ENCODE results near the gene CASQ1.
A peak's percentile ranks its signal among the peaks of the same experiment; 100 is the strongest.

CASQ1 gene

GRCh38 chr1:160169553-160170399 is 20.6 kb upstream of the CASQ1 start:
- DNase-seq, result peak; percentile 84

- DNase-seq, result no peak
These were observed 19.0 kb upstream of the CASQ1 start for GRCh38 chr1:160171354-160171753.

DNA sequence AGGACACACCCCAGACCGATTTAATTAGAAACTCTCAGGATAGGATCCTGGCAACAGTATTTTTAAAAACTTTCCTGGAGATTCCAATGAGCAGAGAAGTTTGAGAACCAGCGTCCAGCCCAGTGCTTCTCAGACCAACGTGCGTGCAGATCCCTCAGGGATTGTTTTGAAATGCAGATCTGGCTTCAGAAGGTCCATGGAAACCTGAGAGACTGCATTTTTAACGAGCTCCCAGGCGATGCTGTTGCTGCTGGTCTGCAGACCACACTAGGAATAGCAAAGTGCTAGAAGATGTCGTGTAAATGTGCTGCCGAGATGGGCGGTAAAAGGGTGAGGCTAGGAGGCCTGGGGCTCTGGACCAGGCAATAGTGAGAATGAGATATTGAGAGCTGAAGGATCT is 18.4 kb upstream of the CASQ1 start:
- DNase-seq, result no peak

DNA sequence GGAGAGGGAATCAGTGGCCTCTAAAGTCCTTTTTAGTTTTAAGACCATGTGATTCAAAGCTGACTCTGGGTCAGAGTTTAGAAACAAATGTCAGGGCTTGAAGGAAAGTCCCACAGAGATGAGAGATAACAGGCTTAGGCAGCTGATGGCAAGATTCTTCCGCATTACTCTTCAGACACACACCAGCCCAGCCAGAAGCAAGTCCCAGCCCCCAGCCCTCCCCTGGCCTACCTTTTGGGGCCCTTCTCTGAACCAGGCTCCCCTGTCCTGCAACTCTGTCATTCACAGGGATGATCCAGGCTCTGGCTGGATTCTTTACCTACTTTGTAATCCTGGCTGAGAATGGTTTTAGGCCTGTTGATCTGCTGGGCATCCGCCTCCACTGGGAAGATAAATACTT is 13.1 kb upstream of the CASQ1 start:
- DNase-seq, result no peak

DNA sequence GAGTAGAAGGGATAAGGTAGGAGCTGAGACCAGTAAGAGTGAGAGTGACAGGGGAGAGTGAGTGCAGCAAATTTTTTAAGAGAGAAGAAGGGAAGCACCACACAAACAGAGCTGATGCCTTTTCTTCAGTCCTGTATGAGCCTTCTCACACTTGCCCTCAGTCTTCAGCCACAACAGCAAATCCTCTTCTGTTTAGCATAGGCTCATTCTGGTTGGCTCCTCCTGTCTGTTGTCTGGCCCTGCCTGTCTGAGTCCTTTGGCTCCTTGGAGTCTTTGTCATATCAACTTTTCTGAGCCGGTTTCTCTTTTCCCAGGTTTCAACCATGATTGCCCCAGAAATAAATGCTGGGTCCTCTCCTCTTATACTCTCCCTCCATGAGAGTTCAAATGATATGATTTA is 12.7 kb upstream of the CASQ1 start:
- no peak for DNase-seq

- no peak for DNase-seq
These were observed 11.6 kb upstream of the CASQ1 start for GRCh38 chr1:160178731-160179130.

GRCh38 chr1:160179336-160179735 is 11.0 kb upstream of the CASQ1 start:
- DNase-seq, result no peak

DNA sequence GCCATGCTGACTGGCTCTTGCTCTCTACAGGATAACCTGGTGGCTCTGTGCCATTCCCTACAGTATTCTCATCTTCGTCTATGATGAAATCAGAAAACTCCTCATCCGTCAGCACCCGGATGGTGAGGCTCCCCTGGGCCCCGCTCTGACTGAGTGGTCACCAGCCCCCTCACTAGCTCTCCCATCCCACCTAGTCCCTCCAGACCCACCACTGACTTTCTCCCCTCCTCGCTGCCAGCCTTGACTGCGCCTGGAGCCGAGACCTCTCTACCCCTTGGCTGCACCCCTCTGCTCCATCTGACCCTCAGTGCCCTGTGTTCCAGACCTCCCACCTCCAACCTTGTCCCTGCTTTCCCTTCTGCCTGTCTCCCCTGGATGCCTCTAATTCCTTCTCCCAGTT is 4.1 kb upstream of the CASQ1 start:
- DNase-seq, result no peak

DNA sequence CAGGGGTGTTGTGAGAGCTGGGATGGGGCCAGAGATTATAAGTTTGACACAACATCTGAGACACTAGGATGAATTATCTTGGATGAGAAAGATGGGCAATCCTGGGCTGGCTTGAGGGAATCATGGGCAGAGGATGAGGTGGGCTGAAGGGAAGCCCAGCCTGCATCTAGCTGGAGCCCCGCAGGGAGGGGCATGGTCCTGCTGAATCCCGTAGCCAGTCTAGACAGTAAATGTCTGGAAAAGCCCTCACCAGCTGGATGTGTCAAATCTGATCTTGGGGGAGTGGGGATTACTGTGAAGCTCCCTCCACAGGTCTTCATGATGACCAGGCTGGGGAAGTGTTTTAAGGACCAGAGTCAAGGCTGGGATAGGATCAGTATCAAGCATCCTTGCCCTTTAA is 3.6 kb upstream of the CASQ1 start:
- DNase-seq, result no peak

DNA sequence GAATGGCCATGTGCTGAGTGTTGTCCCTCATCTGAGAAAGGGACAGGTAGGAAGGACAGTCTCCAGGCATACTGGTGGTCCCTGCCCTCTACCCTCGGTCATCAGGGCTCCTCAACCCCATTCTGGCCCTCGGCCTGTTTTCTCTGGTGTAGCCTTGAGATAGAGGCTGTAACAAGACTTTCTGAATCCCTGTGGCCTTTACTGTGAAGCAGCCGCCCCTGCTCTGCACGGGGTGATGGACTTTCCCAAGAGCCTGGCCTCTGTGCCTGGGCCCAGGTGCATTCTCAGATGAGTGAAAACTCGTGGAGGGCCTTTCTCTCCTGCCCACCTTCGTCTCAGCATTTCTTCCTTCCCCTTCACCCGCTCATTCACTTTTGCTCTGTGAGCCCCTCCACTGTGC is 3.0 kb upstream of the CASQ1 start:
- no peak for DNase-seq

DNA sequence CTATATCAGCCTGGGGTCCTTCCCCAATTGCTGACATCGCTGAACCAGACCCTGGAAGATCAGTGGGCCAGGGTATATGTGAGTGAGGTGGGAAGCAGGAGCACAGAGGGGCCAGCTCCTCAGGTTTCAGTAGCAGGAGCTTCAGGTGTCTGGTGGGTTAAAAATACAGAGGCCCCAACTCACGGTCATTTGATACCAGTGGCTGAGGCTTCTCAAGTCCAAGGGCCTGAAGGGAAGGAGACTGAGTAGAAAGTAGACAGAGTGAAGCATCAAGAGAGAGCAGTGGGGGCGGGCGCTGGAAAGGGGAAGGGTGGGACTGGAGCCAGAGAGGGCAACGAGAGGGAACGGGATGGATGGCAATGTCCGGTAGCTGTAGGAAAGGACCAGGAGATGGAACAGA is 2.0 kb upstream of the CASQ1 start:
- DNase-seq, result no peak

DNA sequence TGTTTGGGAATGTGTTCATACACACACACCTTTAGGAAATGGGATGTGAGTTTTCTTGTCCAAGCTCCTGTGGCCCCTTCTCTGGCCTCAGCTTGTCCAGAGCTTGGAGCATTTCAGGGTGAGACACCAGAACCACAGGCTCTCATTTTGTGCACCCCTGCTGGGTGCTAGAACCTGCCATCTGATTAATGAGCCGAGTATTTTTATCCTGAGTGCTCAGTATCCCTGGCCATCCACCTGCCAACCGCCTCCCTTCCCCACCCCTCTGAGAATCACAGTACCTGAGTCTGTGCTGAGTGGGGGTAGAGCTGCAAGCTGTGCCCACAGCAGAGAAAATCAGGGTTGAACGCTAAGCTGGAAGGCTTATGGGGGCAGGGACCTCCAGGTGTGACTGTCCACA is 1.4 kb downstream of the CASQ1 start:
- no peak for DNase-seq

DNA sequence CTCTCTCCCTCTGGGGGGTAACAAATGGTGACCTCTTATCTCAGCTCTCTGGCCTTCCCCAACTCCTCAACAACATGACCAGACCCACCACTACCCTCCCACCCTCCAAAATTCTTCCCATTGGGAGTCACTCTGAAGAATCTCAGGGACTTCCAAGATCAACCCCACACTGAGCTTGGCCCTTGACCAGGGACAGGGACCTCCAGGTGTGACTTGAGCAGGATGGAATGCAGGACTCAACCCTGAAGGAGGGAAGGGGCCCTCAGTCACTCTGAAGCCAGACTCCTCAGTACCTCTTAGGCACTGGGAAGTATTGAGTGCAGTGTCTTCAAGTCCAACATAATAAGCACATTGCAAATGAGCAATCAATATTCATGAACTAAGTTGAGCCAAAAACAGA is 1.9 kb downstream of the CASQ1 start:
- no peak for DNase-seq

- peak; percentile 79 for DNase-seq
These were observed 2.9 kb downstream of the CASQ1 start for GRCh38 chr1:160193091-160193819.

DNA sequence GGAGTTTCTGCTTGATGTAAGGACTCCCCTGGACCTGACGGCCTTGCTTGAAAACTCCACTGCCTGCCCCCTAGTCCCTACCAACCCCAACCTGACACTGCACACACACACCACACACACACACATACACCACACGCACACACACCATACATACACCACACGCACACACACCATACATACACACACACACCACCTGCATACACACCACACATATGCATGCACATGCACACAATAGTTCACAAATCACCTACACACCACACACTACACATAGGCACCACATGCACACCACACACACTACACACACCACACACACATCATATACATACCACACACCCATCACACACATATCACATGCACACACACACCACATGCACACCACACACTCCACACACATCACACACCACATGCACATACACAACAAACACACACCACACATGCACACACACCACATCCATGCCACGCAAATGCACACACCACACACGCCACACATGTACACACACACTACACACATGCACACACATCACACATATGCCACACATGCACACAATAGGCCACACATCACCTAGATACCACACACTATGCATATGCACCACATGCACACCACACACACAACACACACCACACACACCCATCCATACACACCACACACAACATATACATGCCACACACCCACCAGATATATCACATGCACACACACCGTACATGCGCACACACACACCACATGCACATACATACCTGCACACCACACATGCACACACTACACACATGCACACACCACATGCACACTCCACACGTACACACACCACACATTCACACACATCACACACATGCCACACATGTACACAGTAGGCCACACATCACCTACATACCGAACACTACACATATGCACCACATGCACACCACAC is 3.7 kb downstream of the CASQ1 start:
- no peak for DNase-seq

DNA sequence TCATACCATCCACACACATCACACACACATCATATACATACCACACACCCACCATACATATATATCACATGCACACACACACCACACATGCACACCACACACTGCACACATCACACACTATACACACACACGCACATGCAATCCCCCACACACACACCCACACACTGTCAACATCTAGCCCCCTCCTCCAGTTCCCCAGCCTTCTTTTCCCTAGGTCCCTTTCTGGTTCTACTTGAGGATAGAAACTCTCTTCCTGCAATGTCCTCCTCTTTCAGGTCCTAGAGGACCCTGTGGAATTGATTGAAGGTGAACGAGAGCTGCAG is 4.3 kb downstream of the CASQ1 start:
- DNase-seq, result no peak

DNA sequence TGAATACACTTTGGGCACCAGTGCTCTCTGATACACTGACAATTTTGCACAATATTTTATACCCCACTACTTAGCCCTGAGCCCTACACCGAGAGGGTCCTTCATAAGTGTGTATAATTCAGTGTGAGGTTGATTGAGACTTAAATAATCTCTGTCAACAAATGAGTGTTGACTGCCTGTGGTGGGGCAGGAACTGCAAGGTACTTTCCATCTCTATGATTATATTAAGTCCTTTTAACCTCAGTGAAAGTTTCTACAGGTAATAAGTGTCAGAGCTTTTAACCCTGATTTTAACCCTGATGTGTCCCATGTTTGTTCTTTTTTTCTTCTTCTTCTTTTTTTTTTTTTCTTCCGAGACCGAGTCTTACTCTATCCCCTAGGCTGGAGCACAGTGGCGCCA is 5.8 kb downstream of the CASQ1 start:
- DNase-seq, result no peak

- no peak for DNase-seq
These were observed 6.9 kb downstream of the CASQ1 start for GRCh38 chr1:160197231-160197630.

DNA sequence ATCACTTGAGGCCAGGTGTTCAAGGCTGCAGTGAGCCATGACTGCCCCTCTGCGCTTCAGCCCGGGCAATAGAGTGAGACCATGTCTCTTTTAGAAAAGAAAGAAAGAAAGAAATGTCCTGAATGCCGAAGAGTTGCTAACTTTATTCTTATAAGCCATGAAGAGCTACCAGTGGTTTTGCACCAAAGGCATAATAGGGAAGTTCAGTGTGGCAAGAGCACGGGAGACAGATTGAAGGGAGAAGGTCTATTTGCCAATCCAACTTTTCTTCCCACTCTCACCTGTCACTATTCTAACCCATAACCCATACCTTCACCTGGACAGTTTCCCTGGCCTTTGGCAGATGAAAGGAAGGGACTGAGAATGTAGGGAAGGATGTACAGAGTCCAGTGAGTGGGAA is 10.4 kb downstream of the CASQ1 start:
- no peak for DNase-seq

DNA sequence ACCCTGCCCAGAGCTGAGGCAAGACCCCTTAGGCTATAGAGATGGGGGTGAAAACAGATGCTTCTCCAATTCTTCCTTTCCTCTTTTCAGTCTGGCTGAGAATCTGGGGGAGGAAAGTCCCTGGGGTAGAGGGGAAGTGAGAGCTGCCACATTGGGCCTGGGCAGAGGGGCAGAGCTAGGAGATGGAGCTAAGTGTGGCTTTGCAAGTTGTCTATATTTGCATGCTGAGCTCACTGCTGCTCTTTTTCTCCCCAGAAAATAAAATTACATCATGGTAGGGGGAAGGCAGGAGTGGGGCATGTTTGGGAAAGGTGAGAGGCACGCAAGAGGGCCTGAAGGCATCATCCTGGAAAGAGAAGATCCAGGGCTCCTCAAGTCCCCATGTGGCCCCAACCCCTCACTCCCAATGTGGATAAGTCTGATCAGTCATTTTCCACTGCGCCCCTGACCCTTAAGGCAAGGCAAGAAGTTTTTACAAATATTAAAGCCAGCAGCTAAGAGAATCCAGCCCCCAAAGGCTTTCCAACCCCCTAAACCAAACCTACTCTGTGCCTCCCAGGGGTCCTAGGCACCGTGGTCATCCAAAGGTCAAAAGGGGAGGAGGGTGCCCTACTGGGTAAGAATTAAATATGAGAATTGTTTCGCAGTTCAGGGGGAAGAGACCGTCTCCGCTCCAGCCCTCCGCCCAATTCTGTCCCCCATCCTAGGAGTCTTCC is 14.3 kb downstream of the CASQ1 start:
- no peak for DNase-seq

DNA sequence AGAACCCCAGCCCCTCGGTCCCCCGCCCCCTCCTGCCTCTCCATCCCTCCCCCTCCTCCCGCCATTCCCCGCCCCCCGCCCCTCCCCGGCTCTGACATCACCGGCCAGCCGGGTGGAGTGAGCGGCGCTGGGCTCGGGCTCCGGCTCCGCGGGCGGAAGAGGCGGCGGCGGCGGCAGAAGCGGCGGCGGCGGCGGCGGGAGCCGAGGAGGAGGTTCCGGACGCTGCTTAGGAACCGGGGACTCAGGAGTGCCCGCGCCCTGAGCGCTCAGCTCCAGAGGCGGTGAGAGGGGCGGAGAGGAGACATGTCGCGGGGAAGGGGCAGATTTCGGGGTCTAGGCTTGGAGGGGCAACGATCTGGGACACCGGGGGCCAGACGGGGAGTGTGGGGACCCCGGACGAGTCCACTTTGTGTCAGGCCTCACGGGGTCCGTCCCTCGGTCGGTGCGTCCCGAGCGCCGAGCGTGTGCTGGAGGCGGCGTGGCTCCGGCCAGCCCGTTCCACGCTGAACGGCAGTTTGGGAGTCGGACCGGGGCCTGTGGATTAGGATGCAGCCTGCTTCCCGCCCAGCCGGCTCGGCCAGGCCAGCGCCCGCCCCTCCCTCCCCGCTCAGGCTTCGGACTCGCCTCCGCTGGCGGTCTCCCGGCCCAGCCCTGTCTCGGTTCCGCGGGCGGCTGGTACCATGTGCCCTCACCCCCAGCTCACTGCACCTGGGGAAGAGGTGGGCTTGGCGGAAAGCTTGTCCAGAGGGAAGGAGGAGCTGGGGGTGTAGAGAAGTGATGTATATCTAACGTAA is 15.1 kb downstream of the CASQ1 start, which contains the start of gene PEA15:
PEA15 (plus strand) TSS at position 143 of the 794 bp plus-strand sequence. CDS start 6,161 bp downstream, outside the sequence.
- peak; percentile 55 for DNase-seq

DNA sequence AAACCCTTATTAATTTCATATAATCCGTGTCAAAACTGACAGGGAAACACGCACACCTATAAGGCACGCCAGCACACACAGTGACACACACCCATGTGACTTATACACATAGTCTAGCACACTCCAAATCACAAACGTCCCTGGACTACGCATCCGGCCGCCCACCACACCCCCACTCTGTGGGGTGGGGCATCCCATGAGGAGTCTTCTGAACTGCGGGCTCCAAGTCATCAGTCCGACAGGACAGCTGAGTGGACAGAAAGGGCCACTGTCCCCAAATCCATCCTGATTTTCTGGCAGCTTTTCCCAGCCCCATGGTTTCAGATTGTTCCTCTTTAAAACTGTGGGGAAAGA is 15.6 kb downstream of the CASQ1 start:
- DNase-seq, result no peak
